ENCODE measurements around the gene TPRN. TPM values are rescaled to one million over a fixed set of nuclear protein-coding genes. Genes with fewer than 3 reads are reported as not detected.

TPRN gene
- total RNA-seq, 1 experiment from 2014 or later: 43.1 TPM

GRCh38 chr9:137152844-137153405, 47.6 kb downstream of the TPRN start:
- TF ChIP-seq NFE2L1 (CRISPR knock-in tag; IDR thresholded peaks at IDR 0.05) (0 out of 2 replicates have a peak, but pooled peaks have one; percentile 55), HMGA2 (CRISPR knock-in tag; IDR thresholded peaks at IDR 0.05) (no peak)
- DNase-seq (ENCODE audit: low spot score) (no peak), ATAC-seq (no peak)
- H3K27ac Mint-ChIP-seq: no peak overlapping the region
- H3K36me3 Mint-ChIP-seq: no peaks in the 10 kb centered on the region
- CTCF ChIA-PET: no interaction called here
- no peak overlapping the region for H3K4me3 Mint-ChIP-seq
- H3K4me1 Mint-ChIP-seq: no peaks in the 10 kb centered on the region; the same call in 1 of the 2 replicates
- no peaks in the 10 kb centered on the region for H3K9me3 Mint-ChIP-seq
- POLR2A ChIA-PET: no interaction called here
- peaks cover 35% of the 10 kb centered on the region for H3K27me3 Mint-ChIP-seq (ENCODE audit: low read depth)

GRCh38 chr9:137150617-137151457, 49.7 kb downstream of the TPRN start:
- H3K27me3 Mint-ChIP-seq (ENCODE audit: low read depth): peaks cover 17% of the 10 kb centered on the region
- no peaks in the 10 kb centered on the region for H3K9me3 Mint-ChIP-seq
- peak; percentile 54 for ATAC-seq
- no peak overlapping the region for H3K4me3 Mint-ChIP-seq
- ChIA-PET CTCF (interaction anchor here (0.6 to 3.6 kb wide), 18 partner anchors 11 to 303 kb away, joined by 3 to 19 read pairs (median 4); partner anchors contain the start of genes GRIN1, PAXX, RNF224 and SAPCD2), POLR2A (interaction anchor here (0.7 kb wide), 1 partner anchor 38 kb away, joined by 3 read pairs; no protein-coding TSS in a partner anchor)
- no peak overlapping the region for H3K27ac Mint-ChIP-seq
- no peaks in the 10 kb centered on the region for H3K36me3 Mint-ChIP-seq
- TF ChIP-seq ZSCAN18 (CRISPR knock-in tag; IDR thresholded peaks at IDR 0.05) (no peak), AFF4 (CRISPR knock-in tag; IDR thresholded peaks at IDR 0.05; ENCODE audit: borderline replicate concordance) (no peak), SP1 (CRISPR knock-in tag; conservative IDR thresholded peaks at IDR 0.05) (no peak), SMAD4 (CRISPR knock-in tag; IDR thresholded peaks at IDR 0.05) (no peak), ZNF671 (CRISPR knock-in tag; IDR thresholded peaks at IDR 0.05) (no peak), FOXJ3 (CRISPR knock-in tag; IDR thresholded peaks at IDR 0.05; ENCODE audit: borderline replicate concordance) (no peak), OVOL2 (CRISPR knock-in tag; IDR thresholded peaks at IDR 0.05; ENCODE audit: borderline replicate concordance) (no peak), MAX (CRISPR knock-in tag; IDR thresholded peaks at IDR 0.05) (no peak), ZNF121 (CRISPR knock-in tag; IDR thresholded peaks at IDR 0.05) (no peak), ESRRA (CRISPR knock-in tag; IDR thresholded peaks at IDR 0.05; ENCODE audit: borderline replicate concordance) (no peak)
- H3K4me1 Mint-ChIP-seq: no peaks in the 10 kb centered on the region; the same call in 1 of the 2 replicates
- peak; percentile 80 for DNase-seq (ENCODE audit: low spot score)

- ChIA-PET CTCF (interaction anchor here (0.6 to 3.6 kb wide), 14 partner anchors 11 to 303 kb away, joined by 3 to 19 read pairs (median 5); partner anchors contain the start of genes GRIN1 and PAXX), POLR2A (no interaction called here)
- no peaks in the 10 kb centered on the region; the same call in 1 of the 2 replicates for H3K4me1 Mint-ChIP-seq
- peaks cover 9% of the 10 kb centered on the region for H3K27me3 Mint-ChIP-seq (ENCODE audit: low read depth)
- H3K36me3 Mint-ChIP-seq: no peaks in the 10 kb centered on the region
- ATAC-seq (peak; percentile 8), DNase-seq (ENCODE audit: low spot score) (peak; percentile 78)
- H3K27ac Mint-ChIP-seq: no peak overlapping the region
- no peak overlapping the region for H3K4me3 Mint-ChIP-seq
- H3K9me3 Mint-ChIP-seq: no peaks in the 10 kb centered on the region
- no peak for TF ChIP-seq SMAD4 (CRISPR knock-in tag; IDR thresholded peaks at IDR 0.05)
- TF ChIP-seq ZNF532 (CRISPR knock-in tag; IDR thresholded peaks at IDR 0.05; ENCODE audit: borderline replicate concordance): no peak
- no peak for TF ChIP-seq ZBTB21 (CRISPR knock-in tag; IDR thresholded peaks at IDR 0.05; ENCODE audit: borderline replicate concordance)
- no peak for TF ChIP-seq EMX1 (CRISPR knock-in tag; IDR thresholded peaks at IDR 0.05)
- no peak for TF ChIP-seq ATF3 (CRISPR knock-in tag; conservative IDR thresholded peaks at IDR 0.05)
- TF ChIP-seq NFATC4 (CRISPR knock-in tag; IDR thresholded peaks at IDR 0.05): no peak
These were observed 50.5 kb downstream of the TPRN start for GRCh38 chr9:137149942-137150616.

Data from WTC11 (cell line).